Glomerular visceral epithelial cell (primary cell): ENCODE measurements around the gene GPR32.
A peak's percentile ranks its signal among the peaks of the same experiment; 100 is the strongest.
"Not testable (repeated sequence)": the region's sequence is repeated elsewhere in the genome, so short reads cannot be mapped to it uniquely, and the experiment has no call there.

Source experiments
- DNase-seq: peaks from one replicate; pipeline ENCODE4 v3.0.0-alpha.2; 2016; ENCODE audit errors: extremely low spot score

Gene GPR32

GRCh38 chr19:50770164-50770563, at the start of gene GPR32:
Gene GPR32, plus strand, starts transcription at chr19:50770464. Its CDS starts 137 bp downstream, at chr19:50770601.
- DNase-seq: not testable (repeated sequence)

GRCh38 chr19:50720921-50721381, 49.3 kb upstream of the GPR32 start:
- DNase-seq: no peak

- DNase-seq: no peak
Observed at GRCh38 chr19:50721441-50722137, 48.7 kb upstream of the GPR32 start.

GRCh38 chr19:50722201-50723013, 47.9 kb upstream of the GPR32 start:
- no peak for DNase-seq

GRCh38 chr19:50723069-50723468, 47.2 kb upstream of the GPR32 start, which contains the start of gene CLEC11A:
Gene CLEC11A, plus strand, starts transcription at chr19:50723364. Its CDS starts 162 bp downstream, at chr19:50723526.
- peak; percentile 65 for DNase-seq

GRCh38 chr19:50723735-50724521, 46.3 kb upstream of the GPR32 start:
- no peak for DNase-seq

GRCh38 chr19:50724522-50725217, 45.6 kb upstream of the GPR32 start:
- peak; percentile 99 for DNase-seq

- no peak for DNase-seq
Observed at GRCh38 chr19:50725218-50725910, 44.9 kb upstream of the GPR32 start.

GRCh38 chr19:50725911-50726230, 44.4 kb upstream of the GPR32 start:
- no peak for DNase-seq

GRCh38 chr19:50728084-50728737, 42.1 kb upstream of the GPR32 start:
- DNase-seq: no peak

- DNase-seq: no peak
Observed at GRCh38 chr19:50729894-50730293, 40.4 kb upstream of the GPR32 start.

- DNase-seq: no peak
Observed at GRCh38 chr19:50735869-50736268, 34.4 kb upstream of the GPR32 start.

GRCh38 chr19:50736338-50736737, 33.9 kb upstream of the GPR32 start:
- DNase-seq: no peak

- DNase-seq: no peak
Observed at GRCh38 chr19:50739132-50739913, 30.9 kb upstream of the GPR32 start.

- DNase-seq: no peak
Observed at GRCh38 chr19:50739914-50740426, 30.3 kb upstream of the GPR32 start.

- no peak for DNase-seq
Observed at GRCh38 chr19:50741179-50741933, 28.9 kb upstream of the GPR32 start.

- no peak for DNase-seq
Observed at GRCh38 chr19:50743537-50743936, 26.7 kb upstream of the GPR32 start.

- no peak for DNase-seq
Observed at GRCh38 chr19:50745221-50745620, 25.0 kb upstream of the GPR32 start.

GRCh38 chr19:50747141-50747540, 23.1 kb upstream of the GPR32 start:
- DNase-seq: not testable (repeated sequence)
